Measurements from ENCODE around the gene ATP9A.
"Not testable (repeated sequence)": the region's sequence is repeated elsewhere in the genome, so short reads cannot be mapped to it uniquely, and the experiment has no call there.

ATP9A gene

DNA sequence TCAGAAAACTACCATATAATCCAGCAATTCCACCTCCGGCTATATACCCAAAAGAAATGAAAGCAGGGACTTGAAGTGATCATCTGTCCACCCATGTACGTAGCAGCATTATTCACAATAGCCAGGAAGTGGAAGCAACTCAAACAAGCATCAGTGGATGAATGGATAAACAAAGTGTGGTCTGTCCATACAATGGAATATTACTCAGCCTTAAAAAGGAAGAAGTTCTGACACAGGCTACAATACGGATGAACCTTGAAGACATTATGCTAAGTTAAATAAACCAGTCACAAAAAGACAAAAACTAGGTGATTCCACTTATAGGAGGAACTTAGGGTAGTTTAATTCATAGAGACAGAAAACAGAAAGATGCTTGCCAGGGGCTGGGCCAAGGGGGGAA, 76.5 kb downstream of the ATP9A start:
- DNase-seq: no peak

DNA sequence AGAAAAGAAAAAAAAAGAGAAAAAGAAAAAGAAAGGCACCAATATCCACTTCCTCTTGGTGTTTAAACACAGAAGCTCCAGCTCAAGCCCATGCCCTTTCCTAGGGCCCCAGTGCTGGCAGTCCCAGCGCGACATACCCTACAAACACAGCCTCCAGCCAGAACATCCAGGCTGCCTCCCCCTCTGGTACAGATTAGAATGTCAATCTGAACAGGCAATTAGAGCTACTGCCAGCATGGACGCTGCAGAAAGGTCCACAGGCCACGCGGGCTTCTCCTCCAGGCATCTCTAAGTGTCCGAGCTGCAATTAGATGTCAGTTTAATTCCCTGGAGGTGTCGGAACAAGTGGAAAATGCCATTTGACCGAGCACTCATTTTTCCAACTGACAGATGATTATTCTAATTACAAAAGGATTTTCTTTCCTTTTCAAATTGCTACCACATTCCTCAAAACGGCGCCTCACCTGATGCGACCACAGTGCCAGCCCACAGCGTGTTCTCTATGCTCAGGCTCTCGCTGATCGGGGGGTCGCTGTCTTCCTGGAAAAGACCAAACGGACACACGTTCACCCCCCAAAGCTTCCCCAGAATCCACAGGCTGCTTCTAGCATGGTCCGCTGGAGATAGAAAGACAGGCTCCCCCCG, 79.5 kb downstream of the ATP9A start:
- DNase-seq: no peak

DNA sequence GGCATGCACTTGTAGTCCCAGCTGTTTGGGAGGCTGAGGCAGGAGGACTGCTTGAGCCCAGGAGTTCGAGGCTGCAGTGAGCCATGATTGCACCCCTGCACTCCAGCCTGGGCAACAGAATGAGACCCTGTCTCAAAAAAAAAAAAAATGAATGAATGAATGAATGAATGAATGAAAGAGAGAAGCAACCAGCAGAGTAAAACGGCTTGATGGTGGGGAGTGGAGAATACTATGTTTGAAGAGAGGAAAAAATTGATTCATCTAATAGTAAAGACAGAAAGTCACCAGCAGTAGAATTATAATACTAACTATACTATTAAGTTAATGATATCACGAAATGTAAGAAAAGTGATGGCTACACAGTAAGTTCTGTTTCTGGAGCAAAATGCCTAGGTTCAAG, 80.6 kb downstream of the ATP9A start:
- DNase-seq: no peak

DNA sequence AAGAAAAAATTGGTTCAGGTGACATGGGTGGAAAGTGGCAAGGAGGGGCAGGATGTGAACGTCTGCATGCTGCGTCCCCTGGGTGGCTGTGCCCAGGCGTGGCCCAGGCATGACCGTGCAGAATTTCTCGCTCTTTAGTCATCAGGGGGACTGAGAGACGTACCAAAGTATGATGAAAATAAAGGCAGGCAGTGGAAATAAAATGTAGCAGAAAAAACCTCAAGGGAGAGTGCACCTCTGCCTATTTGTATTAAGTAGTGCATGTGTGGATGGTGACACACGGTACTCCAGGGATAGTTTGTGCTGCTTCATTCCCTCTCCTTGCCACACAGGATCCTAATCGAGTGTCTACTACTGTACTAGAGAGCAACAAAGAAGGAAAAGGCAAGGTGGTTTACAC, 81.1 kb downstream of the ATP9A start:
- DNase-seq: no peak

DNA sequence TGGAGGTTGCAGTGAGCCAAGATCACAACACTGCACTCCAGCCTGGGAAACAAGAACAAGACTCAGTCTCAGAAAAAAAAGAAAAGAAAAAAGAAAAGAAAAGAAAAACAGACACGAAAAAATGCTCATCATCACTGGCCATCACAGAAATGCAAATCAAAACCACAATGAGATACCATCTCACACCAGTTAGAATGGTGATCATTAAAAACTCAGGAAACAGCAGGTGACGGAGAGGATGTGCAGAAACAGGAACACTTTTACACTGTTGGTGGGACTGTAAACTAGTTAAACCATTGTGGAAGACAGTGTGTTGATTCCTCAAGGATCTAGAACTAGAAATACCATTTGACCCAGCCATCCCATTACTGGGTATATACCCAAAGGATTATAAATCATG, 82.7 kb downstream of the ATP9A start:
- not testable (repeated sequence) for DNase-seq

DNA sequence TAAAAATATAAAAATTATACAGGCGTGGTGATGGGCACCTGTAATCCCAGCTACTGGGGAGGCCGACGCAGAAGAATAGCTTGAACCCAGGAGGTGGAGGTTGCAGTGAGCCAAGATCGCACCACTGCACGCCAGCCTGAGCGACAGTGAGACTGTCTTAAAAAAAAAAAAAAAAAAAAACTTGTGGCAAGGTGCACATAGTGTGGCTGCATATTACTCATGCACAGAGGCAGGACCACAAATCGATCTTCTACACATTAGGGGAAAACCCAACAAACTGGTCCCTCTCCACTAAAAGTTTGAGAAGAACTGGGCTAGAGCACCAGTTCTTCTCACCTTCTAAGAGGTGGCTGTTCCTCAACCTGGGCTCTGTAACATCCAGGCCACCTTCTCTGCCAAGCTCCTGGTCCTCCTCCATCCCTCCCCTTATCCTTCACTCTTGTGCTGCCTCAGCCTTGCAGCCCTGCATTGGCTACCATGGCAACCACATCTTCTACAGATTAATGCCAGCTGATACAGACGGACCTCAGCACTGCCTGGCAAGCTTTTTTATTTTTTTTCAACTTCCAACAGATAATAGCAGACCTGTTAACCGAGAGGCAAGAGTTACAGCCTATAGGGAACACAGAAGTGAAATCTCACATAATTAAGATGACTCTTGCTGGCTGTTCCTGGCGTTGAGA, 88.0 kb downstream of the ATP9A start:
- DNase-seq: no peak

DNA sequence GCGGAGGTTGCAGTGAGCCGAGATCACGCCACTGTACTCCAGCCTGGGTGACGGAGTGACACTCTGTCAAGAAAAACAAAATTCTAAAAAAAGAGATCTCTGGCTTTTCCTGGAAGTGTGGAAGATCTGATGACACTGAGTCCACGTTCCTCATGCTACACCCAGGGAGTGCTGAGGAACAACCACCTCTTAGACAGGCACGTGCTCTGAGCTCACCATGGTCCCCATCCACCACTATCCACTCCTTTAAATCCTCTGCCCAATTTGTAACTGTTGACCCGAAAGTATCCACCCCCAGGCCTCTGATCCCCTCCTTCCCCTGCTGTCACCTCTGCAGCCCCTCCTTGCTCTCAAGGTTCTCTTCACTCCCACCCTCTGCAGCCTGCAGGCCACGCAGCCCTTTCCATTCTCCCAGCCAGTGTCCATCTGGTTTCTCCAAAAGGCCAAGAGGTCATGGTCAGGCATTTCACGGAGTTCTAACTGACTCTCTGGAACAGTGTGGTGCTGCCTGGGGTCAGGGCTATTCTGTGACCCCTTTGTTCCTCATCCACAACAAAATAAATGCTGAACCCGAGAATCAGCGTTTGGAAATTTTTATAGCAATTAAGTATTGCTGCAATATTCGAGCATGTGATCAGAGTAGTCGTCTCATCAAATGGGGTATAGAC, 88.8 kb downstream of the ATP9A start:
- DNase-seq: no peak

DNA sequence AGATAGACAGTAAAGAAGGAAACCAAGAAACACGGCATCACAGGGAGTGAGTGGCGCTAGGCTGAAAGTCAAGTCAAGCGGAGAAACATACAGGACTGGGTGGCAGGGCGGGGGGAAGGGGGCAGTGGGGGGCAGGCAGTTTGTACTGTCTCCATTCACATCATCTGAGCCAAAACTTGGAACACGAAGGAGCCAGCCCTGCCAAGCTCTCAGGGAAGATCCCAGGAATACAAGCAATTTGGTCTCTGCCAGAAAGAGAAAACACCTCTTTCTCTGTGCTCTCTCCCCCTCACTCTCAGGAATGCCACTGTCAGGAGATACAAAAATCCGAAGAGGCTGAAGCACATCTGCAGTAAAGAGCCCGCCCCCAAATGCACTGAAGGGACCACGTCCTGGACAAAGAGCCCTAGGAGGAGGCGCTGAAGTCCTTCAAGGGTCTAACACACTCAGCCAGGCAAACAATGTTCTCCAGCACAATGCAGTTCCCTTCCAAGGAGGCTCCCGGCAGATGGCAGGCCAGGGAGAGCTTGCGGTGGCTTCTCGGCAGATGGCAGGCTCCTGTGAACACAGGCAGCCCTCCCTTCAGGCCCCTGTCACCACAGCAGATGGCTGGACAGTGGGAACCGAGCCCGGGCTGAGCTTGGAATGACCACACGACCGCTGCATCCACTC, 90.0 kb downstream of the ATP9A start:
- DNase-seq: no peak

DNA sequence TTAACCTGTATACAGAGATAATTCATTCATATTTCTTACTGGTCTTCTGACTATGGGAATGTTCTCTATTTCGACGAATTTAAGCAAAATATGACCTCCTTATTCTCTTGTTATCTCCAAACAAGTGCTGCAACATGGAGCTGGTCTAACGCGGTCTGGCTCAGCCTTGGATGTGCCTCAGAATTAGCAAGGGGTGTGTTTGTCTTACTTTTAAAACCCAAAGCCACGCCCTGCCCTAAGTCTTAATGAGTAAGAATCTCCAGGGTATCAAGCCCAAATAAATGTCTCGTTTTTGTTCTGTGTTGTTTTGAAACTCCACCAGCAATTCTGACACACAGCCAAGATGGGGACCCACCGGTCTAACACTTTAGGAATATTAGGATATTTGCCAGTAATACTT, 99.2 kb downstream of the ATP9A start:
- no peak for DNase-seq

DNA sequence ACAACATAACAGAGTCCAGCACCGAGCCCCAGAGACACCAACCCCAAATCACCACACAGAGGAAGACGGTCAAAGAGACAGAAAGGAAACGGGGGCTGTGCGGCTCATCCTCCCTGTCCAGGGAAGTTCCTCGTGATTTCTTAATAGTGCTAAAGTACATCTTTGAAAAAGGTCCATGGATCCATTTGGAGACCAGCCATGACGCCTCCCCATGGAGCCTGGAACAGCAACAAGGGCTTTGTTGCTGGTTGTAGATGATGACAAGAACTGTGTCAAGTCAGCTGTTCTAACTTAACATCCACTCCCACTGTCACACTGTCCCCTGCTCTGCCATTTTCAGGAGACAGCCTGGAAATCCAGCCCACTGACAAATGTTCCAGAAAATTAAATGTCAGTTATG, 99.7 kb downstream of the ATP9A start:
- DNase-seq: no peak

DNA sequence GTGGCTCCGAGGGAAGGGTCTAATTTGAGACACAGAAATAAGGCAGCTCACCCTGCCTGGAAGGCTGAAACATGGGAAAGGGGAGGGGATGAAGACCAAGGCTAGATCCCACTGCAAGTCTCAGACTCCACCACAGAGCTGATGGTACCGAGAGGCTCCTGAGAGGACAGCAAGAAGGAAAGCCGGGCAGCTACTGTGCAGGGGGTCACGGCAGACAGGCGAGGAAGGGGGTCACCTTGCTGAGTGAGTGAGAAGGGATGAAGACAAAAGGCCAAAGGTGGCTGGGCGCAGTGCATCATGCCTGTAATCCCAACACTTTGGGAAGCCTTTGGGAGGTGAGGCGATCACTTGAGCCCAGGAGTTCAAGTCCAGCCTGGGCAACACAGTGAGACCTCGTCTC, 100.7 kb downstream of the ATP9A start:
- no peak for DNase-seq

DNA sequence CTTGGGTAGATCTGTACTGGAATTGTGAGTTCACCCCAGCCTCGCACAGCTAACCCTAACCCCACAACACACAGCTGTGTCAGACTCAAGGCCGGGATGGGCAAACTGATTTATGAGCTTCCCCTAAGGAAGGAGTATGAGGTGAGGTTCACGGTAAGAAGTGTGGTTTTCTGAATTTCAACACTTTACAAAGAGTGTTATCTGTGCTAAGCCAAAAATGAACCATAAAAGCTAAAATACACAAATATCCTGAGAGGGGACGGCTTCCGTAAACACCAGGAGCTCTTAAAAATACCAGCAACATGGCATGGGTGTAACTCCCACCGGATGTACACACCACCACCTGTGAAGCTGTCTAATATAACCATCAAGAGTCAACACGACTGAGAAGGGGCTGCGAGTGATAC, 101.2 kb downstream of the ATP9A start:
- DNase-seq: no peak

DNA sequence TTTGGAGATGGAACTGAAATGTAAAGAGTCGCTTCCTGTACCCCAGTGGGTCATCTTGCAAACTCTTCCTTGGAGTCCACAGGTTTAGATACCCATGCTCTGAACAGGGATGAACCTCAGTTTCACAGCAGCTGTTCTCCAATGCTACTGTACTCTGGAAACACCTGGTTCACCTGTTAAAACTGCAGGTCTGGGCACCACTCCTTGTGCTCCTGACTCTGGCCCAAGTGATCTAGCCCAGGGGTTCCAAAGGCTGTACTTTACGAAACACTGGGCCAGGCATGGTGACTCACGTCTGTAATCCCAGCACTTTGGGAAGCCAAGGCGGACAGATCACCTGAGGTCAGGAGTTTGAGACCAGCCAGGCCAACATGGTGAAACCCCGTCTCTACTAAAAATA, 102.1 kb downstream of the ATP9A start:
- DNase-seq: no peak

DNA sequence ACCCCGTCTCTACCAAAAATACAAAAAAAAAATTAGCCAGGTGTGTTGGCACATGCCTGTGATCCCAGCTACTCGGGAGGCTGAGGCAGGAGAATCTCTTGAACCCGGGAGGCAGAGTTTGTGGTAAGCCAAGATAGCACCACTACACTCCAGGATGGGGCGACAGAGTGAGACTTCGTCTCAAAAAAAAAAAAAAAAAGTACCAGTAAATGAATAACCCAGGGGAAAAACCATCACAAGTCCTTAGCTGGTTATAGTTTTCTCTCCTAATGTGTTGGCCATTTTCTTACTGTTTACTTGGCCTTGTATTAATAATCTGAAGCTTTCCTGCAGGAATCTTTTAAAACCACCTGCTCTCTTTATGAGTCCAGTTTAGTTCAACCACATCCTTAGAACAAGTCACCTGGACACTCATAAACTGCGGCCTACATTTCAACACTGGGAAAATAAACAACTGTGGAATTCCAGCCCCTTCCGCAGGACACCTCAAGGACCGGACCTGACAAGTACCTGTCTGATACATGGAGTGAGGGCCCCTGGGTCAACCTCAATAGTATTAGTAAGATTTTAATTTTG, 102.6 kb downstream of the ATP9A start:
- no peak for DNase-seq

DNA sequence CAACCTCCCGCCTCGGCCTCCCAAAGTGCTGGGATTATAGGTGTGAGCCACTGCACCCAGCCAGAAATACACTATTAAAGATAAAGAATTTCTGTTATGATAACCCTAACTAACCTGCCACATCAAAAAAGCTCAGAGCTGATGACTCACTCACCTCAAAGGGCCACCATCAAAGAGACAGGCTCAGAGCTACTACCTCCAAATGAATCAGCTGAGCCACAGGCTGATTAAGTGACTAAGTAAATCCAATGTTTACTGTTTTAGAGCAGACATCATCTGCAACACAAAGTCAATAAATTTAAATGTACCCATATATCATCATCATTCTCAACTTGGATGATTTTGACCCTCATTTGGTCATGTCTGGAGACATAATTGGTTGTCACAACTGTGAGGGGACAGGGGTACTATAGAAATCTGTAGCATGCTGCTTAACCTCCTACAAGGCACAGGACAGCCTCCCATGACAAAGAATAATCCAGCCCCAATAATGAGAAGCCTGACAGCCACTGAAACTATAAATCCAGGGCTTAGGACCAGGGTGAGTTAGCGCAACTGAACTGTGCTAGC, 106.5 kb downstream of the ATP9A start:
- DNase-seq: no peak

DNA sequence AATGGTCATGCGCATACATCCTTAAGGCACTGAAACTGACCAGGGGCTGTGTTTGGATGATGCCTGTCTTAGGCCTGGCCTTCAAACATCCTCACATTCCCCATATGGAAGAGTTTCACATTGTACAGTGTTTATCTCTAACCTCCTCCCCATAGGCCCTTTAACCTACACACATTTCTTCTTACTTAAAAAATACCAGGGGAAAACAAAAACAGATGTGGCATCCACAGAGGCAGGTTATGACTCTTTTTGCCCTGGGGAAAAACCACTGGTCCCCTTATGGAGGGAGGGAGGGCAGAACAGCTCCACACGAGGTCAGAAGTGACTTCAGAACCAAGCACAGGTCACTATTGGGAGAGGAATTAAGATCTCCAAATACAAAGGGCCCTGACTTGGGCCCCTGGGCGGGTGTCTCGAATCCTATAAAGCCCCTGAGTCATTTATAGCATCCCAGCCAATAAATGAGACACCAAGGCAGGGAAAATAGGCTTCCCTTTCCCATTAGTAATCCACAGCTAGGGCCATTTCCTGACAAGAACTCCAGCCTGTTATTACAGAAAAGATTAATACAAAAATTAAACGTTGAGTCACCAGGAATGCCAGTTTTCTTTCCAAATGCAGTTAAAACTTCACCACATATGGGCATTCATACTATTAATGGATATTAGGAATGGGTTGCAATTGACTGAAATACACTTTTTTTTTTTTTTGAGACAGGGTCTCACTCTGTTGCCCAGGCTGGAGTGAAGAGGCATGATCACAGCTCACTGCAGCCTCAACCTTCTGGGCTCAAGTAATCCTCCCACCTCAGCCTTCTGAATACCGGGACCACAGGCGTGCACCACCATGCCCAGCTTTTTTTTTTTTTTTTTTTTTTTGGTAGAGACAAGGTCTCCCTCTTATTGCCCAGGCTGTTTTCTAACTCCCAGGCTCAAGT, 107.2 kb downstream of the ATP9A start:
- DNase-seq: no peak

DNA sequence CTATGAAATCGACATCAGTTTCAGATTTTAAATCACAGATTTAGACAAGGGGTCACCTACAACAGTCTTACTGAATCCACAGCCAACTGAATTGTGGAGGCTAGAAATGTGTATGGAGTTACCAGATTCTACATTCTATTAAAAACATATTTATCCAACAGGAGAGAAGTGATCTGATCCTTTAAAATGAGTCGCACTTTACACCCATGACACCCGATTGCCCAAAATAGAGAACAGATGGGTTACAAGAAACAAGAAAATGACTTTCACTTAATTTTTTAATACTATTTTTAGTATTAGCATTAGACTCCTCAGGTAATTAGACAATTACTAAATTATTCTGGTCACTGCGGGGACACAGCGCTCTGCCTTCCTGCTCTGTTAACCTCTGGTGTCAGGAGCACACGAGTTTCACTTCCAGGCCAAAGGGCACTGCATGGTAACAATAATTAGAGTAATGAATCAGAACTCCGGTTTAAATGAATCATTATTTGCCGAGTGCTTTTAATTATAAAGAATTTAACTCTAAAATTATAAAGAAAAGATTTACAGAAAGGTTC, 108.6 kb downstream of the ATP9A start:
- DNase-seq: no peak

DNA sequence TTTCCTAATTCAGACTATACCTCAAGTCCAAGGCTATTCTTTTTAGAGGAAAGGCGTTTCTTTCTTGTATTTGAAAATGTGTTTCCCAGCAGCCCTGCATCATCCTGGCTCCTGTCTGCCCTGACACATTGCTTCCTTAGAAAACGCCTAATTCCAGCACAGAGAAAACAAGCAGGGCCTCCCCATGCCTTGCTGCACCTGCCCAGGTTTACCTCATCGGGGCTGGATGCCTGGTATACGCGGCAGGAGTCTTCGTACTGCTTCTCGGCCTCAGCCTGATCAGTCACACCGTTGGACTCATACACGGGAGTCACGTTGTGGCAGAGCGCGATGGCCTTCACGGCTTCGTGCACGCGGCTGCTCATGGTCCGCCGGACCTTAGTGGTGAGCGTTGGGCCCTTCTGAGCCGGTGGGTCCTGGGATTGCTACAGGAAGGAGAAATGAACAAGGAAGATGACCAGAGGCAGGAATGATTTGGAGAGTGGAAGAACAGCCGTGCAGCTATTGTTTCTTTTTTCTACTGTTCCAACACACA, 111.4 kb downstream of the ATP9A start:
- DNase-seq: no peak

DNA sequence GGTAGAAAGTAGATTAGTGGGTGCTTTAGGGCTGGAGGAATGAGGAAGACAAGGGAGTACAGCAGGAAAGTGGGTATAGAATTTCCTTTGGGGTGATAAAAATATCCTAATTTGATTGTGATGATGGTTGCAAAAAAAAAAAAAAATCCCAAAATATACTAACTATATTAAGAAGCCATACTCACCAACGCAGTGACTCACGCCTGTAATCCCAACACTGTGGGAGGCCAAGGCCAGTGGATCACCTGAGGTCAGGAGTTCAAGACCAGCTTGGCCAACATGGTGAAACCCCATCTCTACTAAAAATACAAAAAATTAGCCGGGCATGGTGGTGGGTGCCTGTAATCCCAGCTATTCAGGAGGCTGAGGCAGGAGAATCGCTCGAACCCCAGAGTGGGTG, 112.1 kb downstream of the ATP9A start:
- DNase-seq: not testable (repeated sequence)

DNA sequence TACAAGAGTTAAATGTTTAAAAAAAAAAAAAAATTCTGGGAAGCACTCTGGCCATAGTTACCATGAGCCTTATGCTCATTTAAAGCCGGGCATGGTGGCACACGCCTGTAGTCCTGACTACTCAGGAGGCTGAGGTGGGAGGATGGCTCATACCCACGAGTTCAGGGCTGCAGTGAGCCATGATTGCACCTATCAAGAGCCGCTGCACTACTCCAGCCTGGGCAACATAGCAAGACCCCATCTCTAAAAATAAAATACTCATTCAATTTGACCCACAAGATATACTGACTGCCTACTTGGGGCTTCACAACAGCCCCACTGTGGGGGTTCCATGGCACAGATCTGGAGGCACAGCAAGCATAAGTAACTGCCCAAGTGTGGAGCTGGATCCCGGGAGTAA, 113.7 kb downstream of the ATP9A start:
- DNase-seq: no peak

DNA sequence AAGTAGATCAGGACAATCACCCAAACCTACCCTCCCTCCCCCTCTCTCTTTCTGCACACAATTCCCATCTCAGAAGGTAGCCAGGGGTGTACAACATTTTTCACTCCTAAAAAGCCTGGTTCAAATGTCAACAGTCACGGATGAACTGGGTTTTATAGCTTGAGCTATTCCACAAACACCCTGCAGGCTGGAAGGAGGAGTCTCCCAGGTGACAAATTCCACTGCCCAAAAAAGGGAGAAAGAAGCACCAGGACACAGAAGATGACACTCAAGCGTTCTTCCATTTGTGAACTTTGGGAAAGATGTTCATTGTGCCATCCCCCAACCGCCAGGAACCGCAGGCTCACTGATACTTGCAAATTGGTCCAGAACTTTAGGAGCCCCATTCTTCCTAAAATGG, 114.1 kb downstream of the ATP9A start:
- DNase-seq: no peak
